DMS53 treated with DMSO at 0.1 percent for 48 hours (cell line): ENCODE measurements around the gene VKORC1L1.
"Not testable (repeated sequence)": the region's sequence is repeated elsewhere in the genome, so short reads cannot be mapped to it uniquely, and the experiment has no call there.

Experiments used
- DNase-seq: peaks from one replicate; lab custom pipeline; 2025; ENCODE audit not compliant: unreplicated experiment; lab: John Stamatoyannopoulos, UW

VKORC1L1 gene

DNA sequence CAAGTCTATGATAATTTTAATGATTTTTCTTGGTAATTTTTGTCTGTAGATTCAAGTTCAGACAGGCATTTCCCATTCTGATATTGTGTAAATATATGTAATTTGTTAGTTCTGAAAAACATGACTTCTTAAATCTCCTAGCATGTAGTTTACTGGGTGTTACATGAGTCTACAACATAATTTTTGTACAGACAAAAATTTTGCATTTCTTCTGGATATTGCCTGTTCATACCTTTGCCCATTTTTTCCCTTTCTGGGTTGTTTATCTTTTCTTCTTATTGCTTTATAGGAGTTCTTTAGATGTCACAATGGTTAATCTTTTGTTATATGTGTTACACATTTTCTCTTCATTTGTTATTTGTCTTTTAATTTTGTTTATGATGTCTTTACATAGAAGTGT is 12.1 kb downstream of the VKORC1L1 start:
- not testable (repeated sequence) for DNase-seq

DNA sequence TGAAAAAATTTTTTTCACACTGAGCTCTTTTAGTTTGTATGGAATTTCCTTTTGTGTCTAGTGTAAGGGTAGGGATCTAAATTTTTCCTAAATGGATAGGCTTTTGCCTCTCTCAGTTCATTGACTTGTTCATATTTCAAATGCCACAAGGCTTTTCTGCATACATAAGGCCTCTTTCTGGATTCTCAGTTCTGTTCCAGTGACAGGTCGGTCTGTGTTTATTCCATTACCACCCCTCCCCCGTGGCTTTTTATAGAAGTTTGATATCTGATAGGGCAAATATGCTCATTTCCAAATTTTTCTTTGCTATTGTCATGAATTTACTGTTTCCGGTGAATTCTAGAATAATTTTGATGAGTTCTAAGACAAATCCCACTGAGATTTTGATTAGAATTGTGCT is 12.7 kb downstream of the VKORC1L1 start:
- not testable (repeated sequence) for DNase-seq

DNA sequence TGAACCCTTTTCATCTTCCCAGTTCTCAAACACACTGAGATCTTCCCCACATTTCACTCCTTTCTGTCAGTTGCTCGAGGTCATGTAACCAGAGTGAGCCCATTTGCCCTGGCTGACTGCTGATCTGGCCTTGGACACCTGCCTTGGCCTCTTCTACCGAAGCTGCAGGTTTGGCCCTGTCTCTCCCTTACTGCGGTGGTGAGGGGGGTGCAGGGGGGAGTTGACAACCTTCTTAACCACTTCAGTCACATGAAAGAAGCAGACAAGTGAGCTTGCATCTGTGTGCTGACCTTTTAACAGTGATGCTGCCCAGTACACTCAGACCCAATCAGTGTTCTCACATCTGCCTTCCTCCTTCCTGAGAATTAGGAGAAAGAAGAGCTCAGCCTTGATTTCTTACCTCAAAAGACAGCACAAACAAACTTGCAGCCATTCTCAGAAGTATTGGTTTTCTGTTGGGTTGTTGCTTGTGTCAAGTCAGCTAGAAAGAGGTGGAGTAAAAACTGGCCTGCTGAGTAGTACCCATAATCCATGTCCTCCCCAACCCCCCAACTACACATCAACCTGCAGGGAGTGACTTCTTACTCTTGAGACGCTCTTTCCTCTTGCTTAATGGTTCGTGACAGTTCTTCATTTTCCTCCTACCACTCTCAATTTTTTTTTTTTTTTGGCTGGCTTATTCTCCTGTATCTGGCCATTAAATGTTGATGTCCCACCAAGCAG is 15.7 kb downstream of the VKORC1L1 start:
- DNase-seq: not testable (repeated sequence)

DNA sequence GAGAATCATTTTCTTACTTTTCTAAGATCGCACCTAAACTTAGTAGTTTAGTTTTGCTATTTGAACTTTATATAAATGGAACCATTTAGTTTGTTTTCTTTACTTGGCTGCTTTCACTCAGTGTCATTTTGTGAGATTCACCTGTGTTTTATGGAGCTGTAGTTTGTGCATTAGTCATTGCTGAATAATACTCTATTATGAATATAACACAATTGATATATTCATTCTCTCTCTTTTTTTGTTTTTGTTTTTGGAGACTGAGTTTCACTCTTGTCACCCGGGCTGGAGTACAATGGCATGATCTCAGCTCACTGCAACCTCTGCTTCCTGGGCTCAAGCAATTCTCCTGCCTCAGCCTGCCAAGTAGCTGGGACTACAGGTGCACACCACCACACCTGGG is 16.8 kb downstream of the VKORC1L1 start:
- DNase-seq: not testable (repeated sequence)

DNA sequence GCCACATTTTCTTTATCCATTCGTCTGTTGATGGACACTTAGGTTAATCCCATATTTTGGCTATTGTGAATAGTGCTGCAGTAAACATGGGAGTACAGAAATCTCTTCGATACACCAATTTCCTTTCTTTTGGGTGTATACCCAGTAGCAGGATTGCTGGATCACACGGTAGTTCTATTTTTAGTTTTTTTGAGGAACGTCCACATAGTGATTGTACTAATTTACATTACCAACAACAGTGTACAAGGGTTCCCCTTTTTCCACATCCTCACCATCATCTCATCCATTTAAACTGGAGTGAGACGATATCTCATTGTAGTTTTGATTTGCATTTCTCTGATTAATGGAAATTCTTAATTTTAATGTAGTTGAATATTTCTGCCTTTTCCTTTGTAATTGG is 19.3 kb downstream of the VKORC1L1 start:
- no peak for DNase-seq

DNA sequence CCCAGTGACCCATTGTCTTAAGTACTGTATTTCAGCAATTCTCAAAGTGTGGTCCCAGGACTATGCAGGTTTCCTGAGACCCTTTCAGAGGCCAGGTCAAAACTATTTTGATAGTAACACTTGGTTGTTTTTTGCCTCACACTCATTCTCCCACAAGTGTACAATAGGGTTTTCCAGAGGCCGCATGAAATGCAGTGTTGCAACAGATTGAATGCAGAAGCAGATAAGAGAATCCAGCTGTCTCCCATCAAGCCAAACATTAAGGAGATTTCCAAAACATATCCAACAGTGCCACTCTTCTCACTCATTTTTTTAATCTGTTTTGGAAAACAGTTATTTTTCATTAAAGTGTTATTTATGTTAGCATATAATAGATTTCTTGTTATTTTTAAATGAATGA is 20.0 kb downstream of the VKORC1L1 start:
- no peak for DNase-seq

DNA sequence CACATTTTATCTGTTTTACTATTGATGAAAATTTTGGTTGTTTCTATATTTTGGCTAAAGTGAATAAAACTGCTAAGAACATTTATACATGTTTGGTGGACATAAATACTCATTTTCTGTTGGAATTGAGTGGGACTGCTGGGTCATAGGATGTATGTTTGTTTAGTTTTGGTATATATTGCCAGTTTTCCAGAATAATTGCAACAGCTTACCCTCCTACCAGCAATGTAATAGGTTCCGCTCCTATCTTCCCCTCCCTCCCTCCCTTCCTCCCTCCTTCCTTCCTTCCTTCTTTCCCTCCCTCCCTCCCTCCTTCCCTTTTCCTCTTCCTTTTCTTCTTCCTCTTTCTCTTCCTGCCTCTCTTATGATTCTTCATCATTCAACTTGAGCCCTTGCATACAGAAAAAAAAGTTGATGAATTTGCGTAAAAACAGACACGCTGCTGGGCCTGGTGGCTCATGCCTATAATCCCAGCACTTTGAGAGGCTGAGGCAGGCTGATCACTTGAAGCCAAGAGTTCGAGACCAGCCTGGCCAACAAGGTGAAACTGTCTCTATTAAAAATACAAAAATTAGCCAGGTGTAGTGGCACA is 23.5 kb downstream of the VKORC1L1 start:
- no peak for DNase-seq

DNA sequence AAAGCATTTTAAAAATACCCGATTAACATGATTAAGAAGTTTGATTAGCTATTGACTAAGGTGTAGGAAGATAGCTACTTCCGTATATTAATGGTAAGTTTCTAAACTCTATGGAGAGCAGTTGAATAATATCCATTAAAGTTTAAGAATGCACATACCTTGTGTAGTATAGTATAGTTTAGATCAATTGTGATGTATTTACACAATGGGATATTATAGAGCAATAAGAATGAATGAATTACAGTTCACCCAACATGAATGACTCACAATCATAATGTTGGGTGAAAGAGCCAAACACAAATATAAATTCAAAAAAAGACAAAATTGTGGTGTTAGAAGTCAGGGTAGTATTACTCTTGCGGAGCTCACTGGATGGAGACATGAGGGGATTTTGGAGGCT is 24.4 kb downstream of the VKORC1L1 start:
- DNase-seq: not testable (repeated sequence)

DNA sequence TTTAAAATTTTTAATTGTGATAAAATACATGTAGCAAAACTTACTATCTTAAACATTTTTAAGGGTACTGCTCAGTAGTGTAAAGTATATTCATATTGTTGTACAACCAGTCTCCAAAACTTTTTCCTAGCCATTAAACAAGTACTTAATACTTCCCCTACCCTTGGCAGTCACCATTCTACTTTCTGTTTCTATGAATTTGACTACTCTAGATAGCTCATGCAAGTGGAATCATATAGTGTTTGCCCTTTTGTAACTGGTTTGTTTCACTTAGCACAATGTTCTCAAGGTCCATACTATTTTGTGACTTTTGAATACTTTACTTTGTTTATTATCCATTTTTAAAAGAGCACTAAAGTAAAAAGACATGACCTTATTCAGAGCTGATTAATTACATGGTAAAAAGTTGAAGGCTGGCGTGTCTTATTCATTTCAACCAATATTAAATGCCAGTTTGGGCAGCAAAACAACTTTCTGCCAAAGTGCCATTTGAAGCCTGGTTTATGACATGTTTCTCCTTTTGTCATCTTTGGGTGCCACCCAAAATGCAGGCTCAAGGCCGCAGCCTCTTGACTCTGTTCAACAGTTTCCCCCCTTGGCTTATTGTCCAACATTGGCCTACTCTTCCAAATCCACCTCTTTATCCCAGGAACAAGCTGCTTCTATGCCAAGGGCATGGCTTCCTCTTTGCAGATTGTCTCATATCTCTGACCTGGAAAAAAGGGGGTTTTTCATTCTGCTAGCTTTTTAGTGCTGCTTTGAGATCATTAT is 26.0 kb downstream of the VKORC1L1 start:
- not testable (repeated sequence) for DNase-seq

DNA sequence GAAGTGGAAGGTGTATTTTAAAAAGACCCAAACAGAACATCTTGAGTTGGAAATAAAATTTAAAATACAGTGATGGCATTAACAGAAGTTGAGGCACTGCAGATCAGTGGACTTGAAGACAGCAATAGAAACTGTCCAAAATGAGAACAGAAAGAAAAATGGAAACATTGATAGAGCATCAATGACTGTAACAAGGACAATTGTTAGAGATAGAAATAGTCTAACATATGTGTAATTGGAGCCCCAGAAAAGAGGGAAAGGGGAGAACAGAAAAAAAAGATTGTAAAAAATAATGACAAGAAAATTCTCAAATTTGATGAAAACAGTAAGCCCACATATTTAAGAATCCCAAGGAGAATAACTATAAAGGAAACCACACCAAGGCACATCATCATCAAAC is 29.4 kb downstream of the VKORC1L1 start:
- no peak for DNase-seq

DNA sequence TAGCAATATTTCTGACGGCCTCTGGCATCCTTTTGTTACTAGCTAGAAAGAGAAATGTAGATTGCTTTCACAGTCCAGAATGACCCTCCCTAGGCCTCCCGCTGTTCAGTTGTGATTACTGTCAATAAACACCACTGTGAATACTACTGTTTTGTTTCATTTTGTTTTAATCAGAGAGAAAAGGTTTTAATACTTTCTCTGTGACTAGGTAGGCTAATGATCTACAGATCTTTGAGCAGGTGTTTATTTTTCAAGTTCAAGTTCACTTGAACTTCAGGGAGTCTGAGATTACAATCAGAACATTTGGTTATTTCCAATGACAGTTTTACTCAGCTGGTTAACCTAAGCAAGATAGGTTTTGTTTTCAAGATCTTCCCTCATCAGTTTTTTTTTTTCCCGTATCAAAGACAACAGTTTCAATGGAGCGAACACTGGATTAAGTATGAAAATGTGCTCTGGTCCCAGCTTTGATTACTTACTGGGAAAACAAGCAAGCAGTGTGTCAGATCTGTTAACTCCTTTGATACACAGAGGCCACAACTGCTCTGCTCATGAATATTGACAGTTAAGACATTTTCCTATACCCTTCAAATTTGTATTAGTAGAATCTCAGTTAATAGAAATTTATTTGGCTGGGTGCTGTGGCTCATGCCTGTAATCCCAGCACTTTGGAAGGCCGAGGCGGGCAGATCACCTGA is 34.8 kb downstream of the VKORC1L1 start:
- DNase-seq: no peak

DNA sequence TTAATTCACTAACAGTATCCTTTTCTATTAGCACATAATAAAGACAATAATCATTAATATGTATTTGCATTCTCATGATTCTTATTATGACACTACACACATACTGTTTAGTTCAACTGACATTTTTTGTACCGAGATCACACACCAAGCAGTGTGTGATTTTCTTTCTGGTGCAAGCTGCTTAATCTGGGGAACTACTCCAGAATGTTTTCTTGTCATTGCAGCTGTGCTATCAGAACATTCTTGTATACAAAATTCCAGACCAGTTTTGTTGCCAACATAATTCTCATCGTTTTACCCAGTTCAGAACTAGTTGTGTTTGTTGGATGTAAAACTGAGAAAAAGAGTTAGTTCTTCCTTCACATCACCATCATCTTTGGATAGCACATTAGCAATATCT is 37.4 kb downstream of the VKORC1L1 start:
- DNase-seq: no peak

DNA sequence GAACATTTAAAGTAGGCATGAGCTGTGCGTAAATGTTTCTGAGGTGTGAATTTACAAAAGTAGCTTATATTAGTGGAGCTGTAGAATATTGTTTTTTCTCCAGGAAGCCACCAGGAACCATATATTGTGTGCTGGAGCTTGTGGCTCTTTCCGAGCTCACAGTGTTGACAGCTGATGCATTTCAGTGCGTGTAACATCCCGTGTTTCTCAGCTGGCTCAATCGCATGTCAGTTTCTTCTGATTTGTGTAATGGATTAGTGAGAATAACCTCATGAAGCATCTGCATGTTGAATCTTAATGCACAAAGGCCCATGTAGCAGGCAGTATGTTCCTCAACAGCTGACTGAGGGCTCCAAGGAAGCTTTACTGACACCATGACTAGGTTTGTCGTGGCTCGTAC is 39.4 kb downstream of the VKORC1L1 start:
- DNase-seq: no peak

DNA sequence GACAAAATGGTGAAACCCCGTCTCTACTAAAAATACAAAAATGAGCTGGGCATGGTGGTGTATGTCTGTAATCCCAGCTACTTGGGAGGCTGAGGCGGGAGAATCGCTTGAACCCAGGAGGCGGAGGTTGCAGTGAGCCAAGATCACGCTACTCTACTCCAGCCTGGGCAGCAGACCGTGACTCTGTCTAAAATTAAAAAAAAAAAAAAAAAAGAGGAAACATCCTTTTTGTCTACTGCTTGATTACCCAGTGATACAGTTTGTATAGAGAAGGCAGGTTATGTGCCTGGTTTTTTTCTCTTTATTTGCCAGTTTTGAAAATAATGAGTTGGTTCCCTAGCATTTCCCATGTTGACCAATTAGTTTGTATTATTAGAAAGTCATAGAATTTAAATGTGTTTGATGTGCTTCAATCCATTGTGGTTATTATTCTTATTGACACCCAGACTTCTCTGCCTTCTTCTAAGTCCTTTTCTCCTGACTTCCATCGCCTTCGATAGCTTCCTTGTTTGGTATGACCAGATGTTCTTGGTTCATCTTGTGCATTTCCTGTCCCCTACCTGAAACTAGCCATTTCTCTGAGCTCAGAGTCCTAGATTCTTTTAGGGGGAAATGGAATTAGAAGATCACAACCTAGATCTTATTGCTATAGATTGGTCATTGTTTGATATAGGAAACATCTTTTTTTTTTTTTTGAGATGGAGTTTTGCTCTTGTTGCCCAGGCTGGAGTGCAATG is 43.2 kb downstream of the VKORC1L1 start:
- no peak for DNase-seq

DNA sequence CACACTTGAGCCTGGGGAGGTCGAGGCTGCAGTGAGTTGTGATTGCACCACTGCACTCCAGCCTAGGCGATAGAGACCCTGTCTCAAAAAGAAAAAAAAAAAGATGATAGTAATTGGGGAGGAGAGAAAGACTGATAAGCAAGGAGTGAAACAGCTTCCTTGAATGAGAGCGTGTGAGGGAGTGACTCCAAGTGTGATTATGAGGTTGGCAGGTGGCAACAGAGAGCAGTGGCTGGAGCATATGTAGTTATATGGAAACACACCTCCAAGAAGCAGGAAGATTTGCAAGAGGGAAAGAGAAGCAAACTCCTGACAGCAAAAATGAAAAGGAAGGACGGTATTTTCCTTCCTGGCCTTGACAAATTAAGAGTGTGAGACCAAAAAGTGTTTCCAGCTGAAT is 50.4 kb downstream of the VKORC1L1 start:
- no peak for DNase-seq

DNA sequence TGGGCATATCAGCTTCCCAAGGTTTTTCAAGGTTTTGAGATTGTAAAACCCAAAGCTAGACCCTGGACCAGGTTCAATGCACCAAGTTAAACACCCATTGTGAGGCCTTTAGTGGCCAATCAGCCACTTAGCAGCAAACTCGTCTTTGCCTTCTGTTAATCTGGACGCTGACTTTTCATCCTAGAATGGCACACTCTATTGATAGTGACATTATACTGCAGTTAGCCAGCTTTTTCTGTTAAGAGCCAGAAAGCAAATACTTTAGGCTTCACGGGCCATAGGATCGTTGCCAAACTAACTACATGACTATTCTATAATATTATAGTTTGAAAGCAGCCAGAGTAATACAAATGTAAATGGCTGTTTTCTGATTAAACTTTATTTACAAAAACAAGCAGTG is 51.3 kb downstream of the VKORC1L1 start:
- DNase-seq: no peak

DNA sequence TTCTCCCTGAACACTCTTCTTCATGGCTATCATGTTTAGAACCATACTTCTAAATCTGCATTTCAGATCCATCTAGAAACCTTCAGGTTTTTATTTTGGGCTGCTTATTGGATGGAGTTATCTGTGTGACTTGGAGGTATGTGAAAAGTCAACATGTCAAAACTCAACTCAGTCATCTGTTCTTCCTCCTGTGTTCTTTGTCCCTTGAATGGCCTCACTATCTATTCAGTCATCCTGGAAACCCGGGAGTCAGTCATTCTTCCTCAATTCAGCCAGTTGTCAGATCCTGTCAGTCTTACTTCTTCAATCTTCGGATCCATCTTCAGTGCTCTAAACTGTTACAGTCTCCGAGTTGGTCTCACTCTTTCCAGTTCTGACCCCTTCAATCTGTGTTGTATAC is 52.2 kb downstream of the VKORC1L1 start:
- DNase-seq: no peak

DNA sequence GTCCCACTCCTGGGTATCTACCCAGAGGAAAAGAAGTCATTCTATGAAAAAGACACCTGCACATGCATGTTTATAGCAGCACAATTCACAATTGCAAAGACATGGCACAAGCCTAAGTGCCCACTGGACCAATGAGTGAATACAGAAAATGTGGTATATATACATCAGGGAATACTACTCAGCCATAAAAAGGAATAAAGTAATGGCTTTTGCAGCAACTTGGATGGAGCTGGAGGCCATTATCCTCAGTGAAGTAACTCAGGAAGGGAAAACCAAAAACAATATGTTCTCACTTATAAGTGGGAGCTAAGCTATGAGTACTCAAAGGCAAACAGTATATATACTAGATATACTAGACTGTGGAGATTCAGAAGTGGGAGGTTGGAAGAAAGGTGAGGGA is 53.7 kb downstream of the VKORC1L1 start:
- no peak for DNase-seq

DNA sequence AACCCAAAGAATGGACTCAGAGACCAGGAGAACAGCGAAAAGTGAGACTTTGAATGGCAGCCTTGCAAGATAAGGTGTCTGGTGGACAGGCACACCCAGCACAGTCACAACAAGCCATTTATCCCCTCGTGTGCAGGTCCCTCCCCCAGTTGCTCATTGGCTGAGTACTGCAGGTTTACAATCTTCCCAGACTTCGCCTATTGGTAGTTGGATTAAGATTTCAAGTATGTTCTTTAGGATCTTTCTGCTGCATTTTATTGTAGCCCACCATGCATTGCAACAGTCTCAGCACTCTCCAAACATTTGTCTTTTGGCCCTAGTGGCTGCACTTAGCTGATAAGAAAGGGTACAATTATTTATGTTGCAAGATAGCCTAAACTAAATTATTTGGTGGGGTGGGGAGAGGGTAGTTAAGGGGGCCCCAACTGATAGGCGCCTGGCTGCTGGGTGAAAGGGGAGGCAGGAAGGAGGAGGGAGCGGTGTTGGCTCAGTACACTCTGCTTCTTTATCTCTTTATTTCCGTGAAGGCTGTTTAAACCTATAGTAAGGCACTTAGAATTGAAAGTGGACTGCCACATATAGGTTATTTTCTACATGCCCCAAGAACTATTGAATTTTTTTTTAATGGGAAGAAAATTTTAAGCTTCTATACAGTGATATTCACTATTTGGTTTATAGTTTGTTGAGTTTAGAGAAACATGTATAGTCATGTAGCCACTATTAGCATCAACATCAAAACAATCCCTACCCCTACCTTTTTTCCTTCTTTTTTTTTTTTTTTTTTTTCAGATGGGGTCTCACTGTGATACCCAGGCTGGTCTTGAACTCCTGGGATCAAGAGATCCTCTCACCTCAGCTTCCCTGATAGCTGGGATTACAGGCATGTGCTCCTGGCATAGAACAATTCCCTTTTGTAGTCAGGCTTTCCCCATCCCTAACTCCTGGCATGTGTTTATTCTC is 54.9 kb downstream of the VKORC1L1 start:
- no peak for DNase-seq

DNA sequence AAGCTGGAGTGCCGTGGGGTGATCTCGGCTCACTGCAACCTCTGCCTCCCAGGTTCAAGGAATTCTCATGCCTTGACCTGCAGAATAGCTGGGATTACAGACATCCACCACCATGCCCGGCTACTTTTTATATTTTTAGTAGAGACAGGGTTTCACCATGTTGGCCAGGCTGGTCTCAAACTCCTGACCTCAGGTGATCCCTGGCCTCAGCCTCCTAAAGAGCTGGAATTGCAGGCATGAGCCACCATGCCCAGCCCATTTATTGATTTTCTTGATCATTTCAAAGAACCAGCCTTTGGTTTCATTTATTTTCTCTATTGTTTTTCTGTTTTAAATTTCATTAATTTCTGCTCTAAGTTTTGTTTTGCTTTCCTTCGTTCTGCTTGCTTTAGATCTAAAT is 58.8 kb downstream of the VKORC1L1 start:
- DNase-seq: no peak
